Measurements from ENCODE around the gene TNNI3.
"Not testable (repeated sequence)": the region's sequence is repeated elsewhere in the genome, so short reads cannot be mapped to it uniquely, and the experiment has no call there.

Gene TNNI3

DNA sequence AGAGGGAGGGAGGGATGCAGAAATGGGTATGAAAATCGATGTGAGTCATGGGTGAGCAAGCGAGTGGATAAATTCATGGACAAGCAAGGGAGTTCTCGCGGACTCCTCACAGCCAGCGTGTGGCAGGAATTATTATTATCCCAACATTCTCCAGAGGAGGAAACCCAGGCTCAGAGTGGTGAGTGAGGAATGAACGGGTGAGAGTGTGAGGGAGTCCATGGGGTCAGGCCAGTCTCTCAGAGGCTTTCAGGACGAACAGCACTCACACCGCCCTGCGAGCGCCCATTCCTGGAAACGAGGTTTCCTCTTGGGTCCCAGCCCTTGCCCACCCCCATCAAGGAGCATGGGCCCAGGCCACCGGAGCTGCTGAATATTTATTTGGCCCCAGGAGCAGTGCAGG lies 15.2 kb upstream of the TNNI3 start:
- no peak for DNase-seq

DNA sequence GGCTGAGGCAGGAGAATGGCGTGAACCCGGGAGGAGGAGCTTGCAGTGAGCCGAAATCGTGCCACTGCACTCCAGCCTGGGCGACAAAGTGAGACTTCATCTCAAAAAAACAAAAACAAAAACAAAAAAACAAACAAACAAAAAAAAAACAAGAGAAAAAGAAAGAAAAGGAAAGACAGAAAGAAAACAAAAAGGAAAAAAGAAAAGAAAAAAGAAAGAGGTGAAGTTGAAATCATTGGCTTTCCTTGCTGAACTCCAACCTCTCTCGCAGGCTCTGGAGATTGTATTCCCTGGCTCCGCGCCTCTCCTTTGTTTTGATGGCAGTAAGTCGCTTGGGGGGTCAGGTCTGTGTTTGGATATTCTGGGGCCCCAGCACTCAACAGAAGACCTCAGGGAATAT lies 14.8 kb upstream of the TNNI3 start:
- DNase-seq, result not testable (repeated sequence)

DNA sequence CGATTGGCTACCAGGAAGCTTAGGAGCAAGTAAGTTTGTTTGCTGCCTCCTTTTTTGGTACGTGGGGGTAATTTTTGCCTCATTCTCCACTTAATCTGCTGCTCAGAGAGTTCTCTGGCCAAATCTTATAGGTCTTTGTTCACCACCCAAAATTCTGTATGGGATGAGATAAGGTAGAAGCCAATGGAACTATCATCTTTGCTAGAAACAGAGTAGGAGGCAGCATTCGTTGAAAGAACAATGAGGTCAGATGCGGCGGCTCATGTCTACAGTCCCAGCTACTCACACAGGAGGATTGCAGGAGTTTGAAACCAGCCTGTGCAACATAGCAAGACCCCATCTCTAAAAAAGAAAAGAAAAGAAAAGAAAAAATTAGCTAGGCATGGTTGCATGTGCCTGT lies 13.9 kb upstream of the TNNI3 start:
- no peak for DNase-seq

DNA sequence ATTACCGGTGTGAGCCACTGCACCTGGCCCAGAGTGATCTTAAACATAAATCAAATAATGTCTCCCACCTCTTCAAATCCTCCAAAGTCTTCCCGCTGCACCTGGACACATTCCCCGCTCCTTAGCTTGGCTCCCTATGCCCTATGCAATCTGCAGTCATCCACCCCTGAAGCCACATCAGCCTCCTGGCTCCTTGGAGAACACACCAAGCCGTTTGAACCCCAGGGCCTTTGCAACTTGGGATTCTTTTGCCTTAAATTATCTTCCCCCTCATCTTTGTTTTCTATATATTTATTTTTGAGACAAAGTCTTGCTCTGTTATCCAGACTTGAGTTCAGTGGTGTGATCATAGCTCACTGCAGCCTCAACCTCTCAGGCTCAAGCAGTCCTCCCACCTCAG lies 11.6 kb upstream of the TNNI3 start:
- DNase-seq, result no peak

DNA sequence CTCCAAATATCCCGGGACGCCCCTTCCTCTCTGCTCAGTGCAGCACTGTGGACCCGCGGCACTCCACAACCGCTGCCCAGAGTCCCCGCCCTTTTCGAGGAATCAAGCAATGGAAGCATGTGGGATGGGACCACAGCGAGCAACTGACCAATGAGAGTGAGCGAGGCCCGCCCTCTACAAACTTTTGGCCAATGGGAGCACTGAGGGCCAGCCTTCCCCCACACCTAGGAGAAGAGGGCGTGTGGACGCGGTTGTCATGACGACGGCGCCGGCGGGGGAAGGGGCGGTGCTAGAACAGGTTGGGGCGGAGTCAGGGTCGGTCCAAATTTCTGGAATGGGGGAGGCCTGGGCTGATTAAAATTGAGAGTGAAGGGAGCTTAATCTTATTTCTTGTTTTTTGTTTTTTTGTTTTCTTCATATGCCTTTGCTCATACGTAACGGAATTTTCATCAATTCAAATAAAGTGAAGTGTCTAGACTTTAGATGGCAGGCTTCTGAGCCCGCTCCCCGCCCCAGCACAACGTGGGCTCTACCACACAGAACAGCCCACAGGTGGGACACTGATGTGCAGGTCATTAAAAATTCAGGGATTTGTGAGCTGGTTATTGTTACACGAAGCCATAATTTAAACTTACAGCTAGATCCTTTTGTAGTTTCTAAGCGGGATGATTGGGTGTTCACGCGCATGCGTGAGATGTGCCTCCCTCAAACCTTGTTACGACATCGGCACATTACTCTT lies 9.2 kb upstream of the TNNI3 start, which contains the start of gene DNAAF3:
Gene DNAAF3 (minus strand): TSS at position 84 of the 739 bp plus-strand sequence. CDS start 200 bp downstream, outside the sequence.
- DNase-seq, result peak; percentile 93

DNA sequence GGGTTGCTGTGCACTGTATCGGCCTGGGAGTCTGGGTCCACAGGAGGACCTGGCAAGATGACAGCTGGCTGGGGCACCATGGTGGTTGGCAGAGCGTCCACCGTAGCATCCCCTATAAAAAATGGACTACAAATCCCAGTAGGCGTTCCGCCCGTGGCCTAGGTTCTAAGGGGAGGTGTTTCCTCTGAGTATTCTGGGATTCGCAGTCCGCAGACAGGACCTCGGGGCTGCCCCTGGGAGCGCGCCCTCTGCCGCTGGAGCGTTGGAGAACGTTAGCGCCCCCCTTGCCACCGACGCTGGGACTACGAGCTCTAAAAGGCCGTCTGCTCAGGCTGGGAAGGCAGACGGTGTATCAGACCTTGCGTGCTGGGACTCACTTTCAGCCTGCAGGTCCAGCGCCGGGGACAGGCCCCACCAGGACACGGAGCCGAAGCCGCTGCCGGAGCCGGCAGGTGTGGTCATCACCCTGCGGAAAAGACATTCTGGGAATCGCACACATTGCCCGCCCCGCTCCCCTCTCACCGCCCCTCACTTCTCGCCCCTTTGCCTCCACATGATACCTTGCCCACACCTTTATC lies 8.5 kb upstream of the TNNI3 start:
- DNase-seq, result peak; percentile 31

DNA sequence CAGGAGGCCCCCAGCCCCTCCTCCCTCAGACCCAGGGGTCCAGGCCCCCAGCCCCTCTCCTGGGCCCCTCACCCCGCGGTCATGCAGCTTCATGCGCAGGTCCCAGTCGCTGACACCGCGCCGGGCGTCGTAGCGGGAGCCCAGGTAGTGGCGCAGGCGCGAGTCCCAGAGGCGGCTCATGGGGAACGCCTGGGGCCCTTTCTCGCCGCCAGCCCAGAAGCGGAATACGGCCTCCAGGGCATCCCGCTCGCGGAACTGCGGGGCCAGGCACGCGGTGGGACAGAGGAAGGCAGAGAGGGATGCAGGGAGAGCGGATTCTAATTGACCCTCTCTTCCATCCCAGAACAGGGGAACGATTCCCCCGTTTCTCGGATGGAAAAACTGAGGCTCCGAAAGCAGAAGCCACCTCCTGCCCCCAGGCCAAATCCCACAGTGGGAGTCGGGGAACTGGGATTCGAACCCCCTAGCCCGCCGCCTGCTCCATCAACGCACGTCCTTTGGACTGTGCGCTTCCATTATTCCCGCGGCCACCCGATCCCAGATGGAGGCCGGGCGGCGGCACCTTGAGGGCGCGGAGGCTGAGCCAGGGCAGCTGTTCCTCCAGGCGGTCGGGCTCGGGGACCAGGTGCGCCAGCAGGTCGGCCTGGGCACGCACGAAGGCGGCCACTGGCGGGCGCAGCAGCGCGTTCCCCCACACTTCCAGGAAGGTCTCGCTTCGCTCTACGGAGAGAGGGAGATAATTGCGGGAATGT lies 4.2 kb upstream of the TNNI3 start:
- no peak for DNase-seq

DNA sequence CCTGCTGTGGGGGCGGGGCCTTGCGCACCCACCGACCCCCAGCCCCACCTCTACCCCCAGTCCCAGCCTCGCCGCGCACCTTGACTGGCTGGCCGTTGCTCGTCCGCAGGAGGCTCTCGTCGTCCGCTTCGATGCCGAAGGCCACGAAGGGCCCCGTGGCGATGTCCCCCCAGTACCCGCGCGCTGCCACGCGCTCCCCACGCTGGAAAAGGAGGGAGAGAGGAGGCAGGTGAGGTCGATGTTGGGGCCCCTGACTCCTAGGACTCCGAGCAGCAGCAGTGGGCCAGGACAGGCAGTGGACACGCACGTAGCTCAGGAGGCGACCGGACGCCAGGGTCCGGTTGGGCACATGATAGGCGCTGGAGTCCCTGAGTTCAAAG lies 3.4 kb upstream of the TNNI3 start:
- DNase-seq, result no peak

DNA sequence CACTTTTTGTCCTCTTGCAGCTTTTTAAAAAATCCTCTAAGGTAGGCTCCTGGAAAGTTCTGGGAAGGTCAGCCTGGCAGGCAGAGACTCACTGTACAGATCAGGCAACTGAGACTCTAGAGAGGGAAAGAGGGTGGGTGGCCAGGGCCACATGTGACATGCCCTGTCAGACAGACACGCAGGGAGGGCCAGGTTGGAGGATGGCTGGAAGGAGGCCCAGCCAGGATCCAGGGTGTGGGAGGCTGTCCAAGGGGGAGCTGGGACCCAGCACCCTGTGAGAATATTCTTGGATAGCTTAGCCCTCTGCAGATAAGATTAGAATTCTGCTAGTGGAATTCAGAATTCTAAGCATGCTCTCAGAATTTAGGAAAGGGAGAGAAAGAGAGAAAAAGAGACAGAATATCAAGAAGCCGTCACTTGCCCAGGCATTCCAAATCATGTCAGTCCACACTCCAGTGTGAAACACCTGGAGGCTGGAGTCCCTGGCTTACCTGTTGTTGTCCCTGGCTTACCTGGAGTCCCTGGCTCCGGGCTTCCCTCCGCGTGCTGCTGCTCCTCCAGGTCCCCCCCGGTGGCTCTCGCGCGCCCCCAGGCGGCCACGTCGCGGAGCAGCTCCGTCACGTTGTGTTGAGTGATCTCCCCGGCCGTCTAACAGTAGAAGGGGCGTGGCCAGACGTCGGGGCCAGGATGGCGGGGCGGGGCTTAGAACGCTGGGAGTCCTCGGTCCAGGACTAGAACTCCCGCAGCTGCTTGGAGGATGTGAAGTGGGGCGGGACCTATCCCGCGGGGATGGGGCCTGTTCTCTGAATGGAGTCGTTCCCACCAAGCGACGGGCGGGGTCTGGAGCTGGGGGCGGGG lies 2.8 kb upstream of the TNNI3 start:
- DNase-seq, result peak; percentile 75

DNA sequence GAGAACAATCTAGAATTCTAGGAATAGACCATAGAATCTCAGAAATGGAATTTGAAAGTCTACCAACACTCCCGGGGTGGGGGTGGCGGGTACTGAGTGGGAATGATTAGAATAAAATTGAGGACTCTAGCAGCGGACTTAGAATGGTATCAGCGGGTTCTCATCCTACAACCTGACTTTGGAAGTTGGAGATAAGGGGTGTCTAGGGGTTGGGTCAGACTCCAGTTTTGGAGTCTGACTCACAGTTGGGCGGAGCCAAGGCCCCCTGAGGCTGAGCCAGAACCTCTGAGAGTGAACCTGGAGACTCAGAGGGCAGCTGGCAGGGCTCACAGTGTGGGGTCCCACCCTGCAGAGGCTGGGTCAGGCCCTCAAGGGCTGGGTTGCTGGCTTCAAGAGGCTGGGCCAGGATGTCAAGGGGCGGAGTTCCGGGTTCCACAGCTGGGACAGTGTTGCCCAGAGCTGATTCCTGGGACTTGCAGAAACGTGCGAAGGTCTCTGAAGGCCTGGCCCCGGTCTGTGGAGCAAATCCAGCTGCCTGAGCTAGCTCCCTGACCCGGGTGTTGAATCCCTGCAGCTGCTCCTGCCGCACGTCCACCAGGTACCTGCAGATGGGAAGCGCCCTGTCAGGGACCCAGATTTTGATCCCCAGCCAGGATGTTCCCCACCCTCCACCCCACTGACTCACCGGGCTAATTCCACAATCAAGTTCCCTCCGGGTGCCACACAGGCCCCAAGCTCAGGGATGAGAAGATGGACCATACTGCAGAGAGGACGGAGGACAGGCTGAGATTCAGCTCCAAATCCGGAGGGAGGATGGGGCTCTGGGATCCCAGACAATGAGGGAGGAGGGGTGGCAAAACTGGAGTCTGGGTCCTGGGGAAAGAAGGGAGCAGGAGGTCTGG lies 1.6 kb upstream of the TNNI3 start:
- DNase-seq, result no peak

DNA sequence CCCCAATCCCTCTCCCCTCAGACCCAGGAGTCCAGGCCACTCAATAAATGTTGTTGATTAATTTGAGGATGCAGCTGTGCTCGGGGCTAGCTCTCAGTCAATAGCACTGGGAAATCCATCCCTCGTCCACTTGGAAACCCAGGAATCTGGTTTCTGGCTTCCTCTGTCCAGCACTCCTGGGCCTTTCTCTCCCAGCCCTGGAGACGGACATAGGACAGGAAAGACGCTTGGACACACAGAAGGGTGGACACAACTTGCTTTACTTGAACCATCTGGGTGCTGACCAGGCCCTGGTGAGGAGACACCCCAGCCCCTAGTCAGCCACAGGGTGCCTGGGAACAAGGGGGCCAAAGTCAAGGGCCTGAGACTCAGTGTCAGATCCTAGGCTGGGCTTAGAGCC lies 891 bp upstream of the TNNI3 start:
- DNase-seq, result no peak

DNA sequence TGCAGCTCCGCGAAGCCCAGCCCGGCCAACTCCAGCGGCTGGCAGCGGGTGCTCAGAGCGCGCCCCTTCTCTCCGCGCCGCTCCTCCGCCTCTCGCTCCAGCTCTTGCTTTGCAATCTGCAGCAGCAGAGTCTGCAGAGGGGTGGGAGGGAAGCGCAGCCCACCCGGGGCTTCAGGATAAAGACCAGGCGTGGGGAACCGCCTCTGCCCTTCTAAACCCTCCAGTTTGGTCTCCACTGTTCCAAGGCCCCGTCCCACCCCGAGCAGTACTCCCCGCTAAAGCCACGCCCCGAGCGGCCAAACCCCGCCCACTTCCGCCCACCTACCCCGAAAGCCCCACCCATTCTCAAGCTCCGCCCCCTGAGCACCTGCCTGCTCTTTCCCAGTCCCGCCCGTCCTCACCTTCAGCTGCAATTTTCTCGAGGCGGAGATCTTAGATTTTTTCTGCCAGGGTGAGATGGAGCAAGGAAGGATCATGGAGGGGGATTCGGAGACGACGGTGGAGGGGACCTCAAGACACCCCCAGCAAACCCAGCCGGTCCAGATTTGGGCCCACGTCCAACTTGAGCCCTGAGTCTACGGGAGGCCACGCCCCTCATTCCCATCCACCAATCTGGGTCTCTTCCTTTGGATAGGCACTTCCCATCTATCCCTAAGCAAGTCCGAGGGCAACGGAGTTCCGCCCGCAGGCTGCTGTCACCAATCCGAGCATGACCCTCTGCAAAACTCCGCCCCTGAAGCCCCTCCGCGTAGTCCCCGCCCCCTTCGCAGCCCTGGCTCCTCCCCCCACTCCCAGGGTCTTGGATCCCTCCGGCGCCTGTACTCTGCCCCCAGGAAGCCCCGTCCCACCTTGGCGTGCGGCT lies 1.1 kb downstream of the TNNI3 start:
- peak; percentile 53 for DNase-seq

DNA sequence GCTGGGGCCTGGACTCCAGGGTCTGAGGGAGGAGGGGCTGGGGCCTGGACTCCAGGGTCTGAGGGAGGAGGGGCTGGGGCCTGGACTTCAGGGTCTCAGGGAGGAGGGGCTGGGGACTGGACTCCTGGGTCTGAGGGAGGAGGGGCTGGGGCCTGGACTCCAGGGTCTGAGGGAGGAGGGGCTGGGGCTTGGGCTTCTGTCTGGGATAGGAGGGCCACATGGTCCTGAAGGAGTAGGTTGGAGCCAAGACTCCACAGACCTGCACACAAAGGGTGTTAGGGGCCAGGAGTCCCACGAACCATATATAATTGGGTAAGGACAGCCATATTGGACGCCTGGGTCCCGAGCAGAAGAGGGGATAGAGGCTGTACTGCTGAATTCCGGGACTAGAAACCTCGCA lies 1.7 kb downstream of the TNNI3 start:
- not testable (repeated sequence) for DNase-seq

DNA sequence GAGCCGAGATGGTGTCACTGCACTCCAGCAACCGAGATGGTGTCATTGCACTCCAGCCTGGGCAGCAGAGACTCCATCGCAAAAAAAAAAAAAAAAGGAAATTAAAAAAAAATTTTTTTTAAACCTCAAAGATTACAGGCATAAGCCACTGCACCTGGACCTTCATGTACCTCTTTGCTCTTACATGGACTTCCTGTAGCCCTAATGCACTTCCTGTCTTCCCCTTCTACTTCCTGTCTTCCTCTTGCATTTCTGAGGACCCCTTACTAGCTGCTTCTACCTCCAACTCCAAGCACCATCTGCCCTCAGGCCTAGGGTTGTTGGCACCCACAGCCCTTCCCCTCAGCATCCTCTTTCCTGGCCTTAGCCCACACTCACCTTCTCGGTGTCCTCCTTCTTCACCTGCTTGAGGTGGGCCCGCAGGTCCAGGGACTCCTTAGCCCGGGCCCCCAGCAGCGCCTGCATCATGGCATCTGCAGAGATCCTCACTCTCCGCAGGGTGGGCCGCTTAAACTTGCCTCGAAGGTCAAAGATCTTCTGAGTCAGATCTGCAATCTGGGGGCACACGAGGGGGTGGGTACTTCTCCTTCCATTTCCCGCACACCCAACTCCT lies 3.8 kb downstream of the TNNI3 start:
- DNase-seq, result no peak

DNA sequence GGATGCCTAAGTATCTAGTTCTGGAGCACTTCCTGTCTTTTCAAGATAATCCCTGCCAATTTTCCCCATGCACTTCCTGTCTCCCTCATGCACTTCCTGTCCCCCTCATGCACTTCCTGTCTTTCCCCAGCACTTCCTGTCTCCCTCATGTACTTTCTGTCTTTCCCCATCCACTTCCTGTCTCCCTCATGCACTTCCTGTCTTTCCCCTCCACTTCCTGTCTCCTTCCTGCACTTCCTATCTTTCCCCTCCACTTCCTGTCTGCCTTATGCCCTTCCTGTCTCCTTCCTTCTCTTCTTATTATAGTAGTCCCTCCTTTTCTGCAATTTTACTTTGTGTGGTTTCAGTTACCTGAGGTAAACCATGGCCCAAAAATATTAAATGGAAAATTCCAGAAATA lies 5.5 kb downstream of the TNNI3 start:
- peak; percentile 29 for DNase-seq

DNA sequence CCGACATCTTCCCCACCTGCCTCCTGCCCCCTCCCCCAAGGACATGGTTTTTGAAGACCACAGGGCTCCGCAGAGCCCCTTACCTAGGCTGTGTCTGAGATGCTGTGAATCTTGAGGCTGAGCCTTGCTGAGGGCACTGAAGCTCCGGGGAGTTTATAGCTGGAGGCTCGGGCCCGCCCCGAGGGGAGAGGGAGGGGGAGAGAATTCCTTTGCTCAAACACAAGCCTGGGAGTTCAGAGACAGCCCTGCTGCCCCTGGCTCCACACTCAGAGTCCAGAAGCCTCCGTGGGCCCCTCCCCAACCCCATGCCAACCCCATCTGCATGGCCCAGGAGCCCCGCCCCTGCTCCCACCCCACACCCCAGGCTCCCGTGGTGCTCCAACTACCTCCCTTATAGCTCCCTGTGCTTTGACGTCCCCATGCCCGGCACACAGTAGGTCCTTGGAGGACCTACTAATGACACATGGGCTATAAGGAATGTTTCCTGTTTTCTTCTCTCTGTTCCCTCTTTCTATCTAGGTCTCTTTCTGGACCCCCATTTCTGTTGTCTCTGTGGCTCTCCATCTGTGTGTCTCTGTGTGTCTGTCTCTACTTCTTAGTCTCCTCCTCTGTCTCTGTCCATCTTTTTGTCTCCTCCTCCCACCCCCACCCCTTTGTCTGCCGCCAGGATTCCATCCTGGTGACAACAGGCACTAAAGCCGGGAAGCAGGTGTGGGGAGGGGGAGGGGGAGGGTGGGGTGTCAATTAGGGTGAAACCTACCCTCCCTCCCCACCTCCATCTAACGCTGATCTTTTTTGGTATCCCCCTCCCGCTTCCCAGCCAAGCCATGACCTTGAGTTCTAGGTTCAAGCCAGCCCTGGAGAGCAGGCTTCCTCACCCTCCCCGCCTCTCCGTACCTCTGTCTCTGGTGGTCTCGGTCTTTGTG lies 8.2 kb downstream of the TNNI3 start, which contains the start of gene TNNT1:
Gene TNNT1 (minus strand): TSS at position 129 of the 926 bp plus-strand sequence. CDS start 2,049 bp downstream, outside the sequence.
- DNase-seq, result no peak

DNA sequence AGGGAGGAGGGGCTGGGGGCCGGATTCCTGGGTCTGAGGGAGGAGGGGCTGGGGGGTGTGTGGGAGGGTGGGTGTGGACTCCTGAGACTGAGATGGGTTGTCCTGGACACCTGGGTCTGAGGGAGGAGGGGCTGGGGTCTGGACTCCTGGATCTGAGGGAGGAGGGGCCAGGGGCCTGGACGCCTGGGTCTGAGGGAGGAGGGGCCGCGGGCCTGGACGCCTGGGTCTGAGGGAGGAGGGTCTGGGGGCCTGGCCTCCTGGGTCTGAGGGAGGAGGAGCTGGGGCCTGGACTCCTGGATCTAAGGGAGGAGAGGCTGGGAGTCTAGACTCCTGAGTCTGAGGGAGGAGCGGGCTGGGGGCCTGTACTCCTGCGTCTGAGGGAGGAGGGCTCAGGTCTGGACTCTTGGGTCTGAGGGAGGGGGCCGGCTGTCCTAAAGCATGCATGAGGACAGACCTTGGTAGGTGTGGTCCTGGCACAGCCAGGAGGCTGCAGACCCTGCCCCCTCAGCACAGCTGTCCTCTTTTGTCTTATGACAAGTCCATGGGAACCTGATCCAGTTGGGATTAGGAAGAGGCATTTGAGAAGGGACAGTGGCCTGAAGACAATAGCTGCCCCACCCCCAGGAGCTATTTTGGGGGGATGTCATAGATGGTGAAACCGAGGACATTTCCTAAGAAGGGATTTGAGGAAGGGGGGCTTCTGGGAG lies 9.8 kb downstream of the TNNI3 start:
- no peak for DNase-seq

DNA sequence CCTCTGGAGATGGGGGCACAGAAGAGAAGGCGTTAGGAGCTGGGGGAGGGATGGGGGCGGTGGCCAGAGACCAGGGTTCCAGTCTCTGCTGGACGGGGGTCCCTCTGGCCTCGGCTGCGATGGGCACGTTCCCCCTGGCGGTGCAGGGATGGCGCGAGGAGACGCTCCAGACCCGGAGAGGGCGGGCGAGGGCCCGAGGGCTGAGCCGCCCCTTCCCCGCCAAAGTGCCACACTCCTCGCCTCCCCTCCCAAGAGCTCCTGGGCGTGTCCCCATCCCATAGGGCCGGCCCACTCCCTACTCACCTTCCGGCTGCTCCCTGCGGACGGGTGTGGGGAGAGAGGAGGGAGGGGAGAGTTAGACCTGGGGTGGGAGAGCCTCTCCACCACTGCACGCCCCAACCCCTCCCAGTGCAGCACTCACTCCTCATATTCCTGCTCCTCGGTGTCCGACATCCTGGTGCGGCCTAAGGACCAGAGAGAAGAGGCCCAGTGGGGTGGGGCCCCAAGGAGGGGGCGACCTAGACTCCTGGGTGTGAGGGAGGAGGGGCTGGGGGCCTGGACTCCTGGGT lies 10.7 kb downstream of the TNNI3 start:
- DNase-seq, result no peak
